HFFc6 (cell line): ENCODE data around the gene MAN1B1. TPM values are rescaled to one million over a fixed set of nuclear protein-coding genes. Genes with fewer than 3 reads are reported as not detected.
"Not testable (repeated sequence)": the region's sequence is repeated elsewhere in the genome, so short reads cannot be mapped to it uniquely, and the experiment has no call there.

ENCODE experiments used
- DNase-seq: peaks from one replicate; pipeline ENCODE4 v3.0.0-alpha.2; 2018
- H3K27ac Mint-ChIP-seq: 2 replicates; pipeline ENCODE4 v1.8.0; 2020; ENCODE audit warnings: mild to moderate bottlenecking, mixed read lengths
- H3K27me3 Mint-ChIP-seq: 2 replicates; pipeline ENCODE4 v1.8.0; 2021; ENCODE audit warnings: mild to moderate bottlenecking, moderate library complexity, mixed read lengths; ENCODE audit not compliant: insufficient read depth
- H3K36me3 Mint-ChIP-seq: 2 replicates; pipeline ENCODE4 v1.8.0; 2021; ENCODE audit warnings: low read depth, mixed read lengths
- H3K4me1 Mint-ChIP-seq: 2 replicates; pipeline ENCODE4 v1.8.0; 2020; ENCODE audit warnings: low read depth, mixed read lengths
- H3K4me3 Mint-ChIP-seq: 2 replicates; pipeline ENCODE4 v1.8.0; 2020; ENCODE audit warnings: mild to moderate bottlenecking, moderate library complexity, mixed read lengths
- H3K9me3 Mint-ChIP-seq: 2 replicates; pipeline ENCODE4 v1.8.0; 2020; ENCODE audit warnings: mild to moderate bottlenecking, mixed read lengths
- CTCF ChIP-seq: fragments of 200-600 bp; sonication (generic); IDR thresholded peaks from 2 replicates; pipeline ENCODE4 v1.5.0; 2021; ENCODE audit warnings: antibody characterized with exemption, mild to moderate bottlenecking
- total RNA-seq, 6 experiments: library from RNA; stranded (reverse); fragmentation: NEBNext Ultra II Directional; extraction: Animal tissue kit (Norgen Biotek cat#: 25700); gene quantifications; 2 replicates in 1 of 6; 3 replicates in 5 of 6; pipeline ENCODE4 v1.2.3, GENCODE V29; 2021

MAN1B1 gene
- total RNA-seq, 6 experiments from 2014 or later, result 70.1 to 90.2 (median 77.6) TPM

GRCh38 chr9:137062384-137062783 lies 24.4 kb upstream of the MAN1B1 start:
- Mint-ChIP-seq H3K9me3 (no peaks in the 10 kb centered on the region), H3K36me3 (no peaks in the 10 kb centered on the region), H3K27ac (no peak overlapping the region), H3K27me3 (peaks cover 7% of the 10 kb centered on the region), H3K4me1 (no peaks in the 10 kb centered on the region; the same call in 1 of the 2 replicates), H3K4me3 (no peak overlapping the region)
- no peak for TF ChIP-seq CTCF
- DNase-seq, result no peak

- H3K4me3 Mint-ChIP-seq, H3K27ac Mint-ChIP-seq, H3K9me3 Mint-ChIP-seq, H3K27me3 Mint-ChIP-seq, H3K4me1 Mint-ChIP-seq, DNase-seq, H3K36me3 Mint-ChIP-seq: not testable (repeated sequence)
These were observed 24.0 kb upstream of the MAN1B1 start for GRCh38 chr9:137062798-137063197.

- H3K36me3 Mint-ChIP-seq, result no peaks in the 10 kb centered on the region
- no peak for DNase-seq
- peaks cover 1% of the 10 kb centered on the region; the same call in 1 of the 2 replicates for H3K27me3 Mint-ChIP-seq
- no peak overlapping the region for H3K27ac Mint-ChIP-seq
- TF ChIP-seq CTCF, result no peak
- no peak overlapping the region for H3K4me3 Mint-ChIP-seq
- H3K9me3 Mint-ChIP-seq, result no peaks in the 10 kb centered on the region
- H3K4me1 Mint-ChIP-seq, result peaks cover 6% of the 10 kb centered on the region
These were observed 23.3 kb upstream of the MAN1B1 start for GRCh38 chr9:137063311-137064026.

DNA sequence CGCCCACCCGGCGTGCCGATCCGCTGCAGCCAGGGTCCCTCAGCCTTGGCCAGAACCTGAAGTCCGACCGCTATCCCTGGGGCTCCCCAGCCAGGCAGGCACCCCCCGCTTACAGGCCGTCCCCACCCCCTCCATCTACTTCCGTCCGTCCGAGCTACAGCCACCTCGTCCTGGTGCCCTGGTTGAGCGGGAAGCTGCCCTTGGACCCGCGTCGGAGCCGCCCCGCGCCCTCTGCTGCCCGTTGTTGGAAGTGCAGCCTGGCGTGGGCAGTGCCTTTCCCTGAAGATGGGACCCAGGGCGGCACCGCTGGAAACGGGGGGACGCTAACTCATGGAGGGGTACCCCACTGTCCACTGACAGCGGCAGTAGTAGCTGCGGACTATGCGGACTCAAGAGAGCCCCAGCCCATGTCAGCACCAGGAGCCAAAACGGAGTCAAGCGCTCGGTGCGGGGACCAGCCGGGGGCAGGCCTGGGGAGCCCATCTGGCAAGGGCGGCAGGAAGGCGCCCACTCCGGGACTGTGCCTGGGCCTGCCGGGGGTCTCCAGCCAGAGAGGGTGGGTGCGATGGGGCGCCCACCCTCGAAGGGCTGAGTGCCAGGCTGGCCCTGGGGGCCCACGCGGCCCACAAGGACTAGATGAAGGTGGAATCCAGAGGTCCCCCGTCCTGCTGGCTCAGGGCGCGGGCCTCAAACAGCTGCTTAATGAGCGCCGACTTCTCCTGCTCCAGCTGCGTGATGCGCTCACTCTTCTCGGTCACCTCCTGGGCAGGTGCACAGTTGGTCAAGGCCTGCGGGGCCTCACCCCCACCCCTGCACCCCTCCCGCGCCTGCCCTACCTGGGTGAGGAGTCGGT lies 22.5 kb upstream of the MAN1B1 start:
- TF ChIP-seq CTCF, result peak; percentile 98
- DNase-seq, result no peak
- H3K4me3 Mint-ChIP-seq, result no peak overlapping the region
- H3K36me3 Mint-ChIP-seq, result no peaks in the 10 kb centered on the region
- no peak overlapping the region for H3K27ac Mint-ChIP-seq
- H3K27me3 Mint-ChIP-seq, result peaks cover 1% of the 10 kb centered on the region; the same call in 1 of the 2 replicates
- H3K4me1 Mint-ChIP-seq, result peaks cover 6% of the 10 kb centered on the region
- H3K9me3 Mint-ChIP-seq, result no peaks in the 10 kb centered on the region

GRCh38 chr9:137064880-137065164 lies 22.0 kb upstream of the MAN1B1 start:
- Mint-ChIP-seq H3K36me3 (no peaks in the 10 kb centered on the region), H3K27ac (no peak overlapping the region), H3K4me1 (peaks cover 6% of the 10 kb centered on the region), H3K4me3 (no peak overlapping the region), H3K27me3 (peaks cover 1% of the 10 kb centered on the region; the same call in 1 of the 2 replicates), H3K9me3 (no peaks in the 10 kb centered on the region)
- TF ChIP-seq CTCF, result no peak
- no peak for DNase-seq
